HG03457 (cell line): ENCODE data around the gene PC.

Experiments
- ATAC-seq: cut with Tn5 transposase; IDR thresholded peaks from one replicate; pipeline ENCODE4 v1.9.1; 2021; ENCODE audit warnings: moderate number of reproducible peaks; ENCODE audit not compliant: unreplicated experiment

Gene PC

DNA sequence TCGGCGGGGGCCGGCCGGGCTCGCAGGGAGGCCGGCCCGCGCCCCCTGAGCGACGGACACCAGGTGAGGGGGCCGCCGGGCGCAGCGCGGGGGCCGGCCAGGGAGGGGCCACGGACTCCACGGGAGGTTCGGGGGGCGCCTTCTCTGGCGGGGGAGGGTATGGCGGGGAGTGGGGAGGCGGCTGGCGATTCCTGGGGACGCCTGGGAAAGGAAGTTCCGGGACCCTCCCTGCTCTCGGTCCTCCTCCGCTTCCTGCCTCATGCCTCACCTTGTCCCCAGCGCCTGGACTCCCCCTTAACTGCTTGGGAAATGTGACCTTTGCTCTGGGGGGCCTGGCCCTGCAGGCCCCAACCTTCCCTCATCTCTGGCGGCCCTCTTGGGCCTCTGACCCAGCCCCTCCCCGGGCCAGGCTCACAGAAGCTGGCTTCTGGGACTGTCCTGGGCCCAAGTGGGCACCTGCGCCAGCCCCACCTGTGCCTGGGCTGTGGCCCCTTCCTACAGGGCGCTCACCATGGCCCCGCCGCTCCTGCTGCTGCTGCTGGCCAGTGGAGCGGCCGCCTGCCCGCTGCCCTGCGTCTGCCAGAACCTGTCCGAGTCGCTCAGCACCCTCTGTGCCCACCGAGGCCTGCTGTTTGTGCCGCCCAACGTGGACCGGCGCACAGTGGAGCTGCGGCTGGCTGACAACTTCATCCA lies 100.8 kb downstream of the PC start:
- no peak for ATAC-seq

GRCh38 chr11:66856496-66857233 lies 101.5 kb downstream of the PC start, which contains the start of gene LRFN4:
LRFN4 (plus strand) TSS chr11:66857064; CDS start chr11:66857745, 681 bp downstream.
- no peak for ATAC-seq

- ATAC-seq, result no peak
Measured at GRCh38 chr11:66855574-66856495, 102.3 kb downstream of the PC start.

DNA sequence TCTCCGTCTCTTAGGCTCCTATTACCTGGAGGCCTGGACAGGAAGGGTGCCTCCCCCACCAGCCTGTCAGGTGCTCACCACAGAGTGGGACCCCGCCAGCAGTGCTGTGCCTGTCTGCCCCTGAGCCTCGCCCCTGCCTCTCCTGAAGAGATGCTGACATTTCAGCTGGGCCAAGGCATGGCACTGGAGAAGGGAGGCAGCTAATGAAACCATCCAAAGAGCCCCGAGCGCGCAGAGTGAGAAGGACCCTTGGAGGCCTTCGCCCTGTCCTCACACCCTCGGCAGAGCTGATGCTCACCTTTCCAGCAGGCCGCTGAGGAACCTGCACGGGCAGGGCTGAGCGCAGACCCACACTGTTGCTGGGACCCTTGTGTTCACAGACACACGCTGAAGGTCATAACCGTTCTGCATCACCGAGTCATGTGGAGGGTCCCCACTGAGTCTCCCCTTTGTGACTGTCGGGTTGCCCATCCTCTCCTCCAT lies 103.4 kb downstream of the PC start:
- ATAC-seq, result no peak

DNA sequence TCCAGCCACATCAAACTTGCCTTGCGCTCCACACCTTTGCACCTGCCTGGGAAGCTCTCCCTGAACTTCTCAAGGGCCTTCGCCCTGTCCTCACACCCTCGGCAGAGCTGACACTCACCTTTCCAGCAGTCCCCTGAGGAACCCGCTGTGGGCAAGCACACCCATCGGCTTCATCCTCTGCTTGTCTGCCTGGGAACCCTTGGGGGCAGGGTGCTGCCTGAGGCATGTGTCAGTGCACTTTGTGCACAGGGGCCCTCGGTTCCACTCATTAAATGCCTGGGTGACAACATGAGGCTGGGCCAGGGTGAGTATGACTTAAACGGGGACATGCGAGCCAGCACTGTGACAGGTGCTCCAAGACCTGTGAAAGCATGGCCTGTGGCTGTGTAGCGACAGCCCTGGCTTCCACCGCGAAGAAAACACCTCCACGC lies 103.9 kb downstream of the PC start:
- ATAC-seq, result no peak

GRCh38 chr11:66853242-66854229 lies 104.6 kb downstream of the PC start:
- ATAC-seq, result no peak

GRCh38 chr11:66852466-66853241 lies 105.5 kb downstream of the PC start:
- no peak for ATAC-seq

GRCh38 chr11:66851698-66852465 lies 106.3 kb downstream of the PC start:
- no peak for ATAC-seq

DNA sequence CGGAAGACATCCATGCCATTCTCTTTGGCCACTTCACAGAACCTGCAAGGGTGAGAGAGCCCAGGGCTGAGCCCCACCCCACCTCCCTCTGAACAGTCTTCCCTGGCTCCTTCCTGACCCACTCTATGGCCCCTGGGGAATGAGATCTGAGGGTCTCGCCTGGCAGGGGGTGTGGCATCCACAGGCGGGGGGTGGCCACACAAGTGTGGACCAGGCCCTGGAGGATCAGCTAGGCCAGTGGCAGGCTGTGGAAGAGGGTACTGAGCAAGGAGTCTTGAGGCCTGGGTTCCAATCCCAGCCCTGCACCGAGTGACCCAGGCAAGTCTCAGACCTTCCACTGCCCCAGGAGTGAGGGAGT lies 107.0 kb downstream of the PC start:
- ATAC-seq, result no peak

DNA sequence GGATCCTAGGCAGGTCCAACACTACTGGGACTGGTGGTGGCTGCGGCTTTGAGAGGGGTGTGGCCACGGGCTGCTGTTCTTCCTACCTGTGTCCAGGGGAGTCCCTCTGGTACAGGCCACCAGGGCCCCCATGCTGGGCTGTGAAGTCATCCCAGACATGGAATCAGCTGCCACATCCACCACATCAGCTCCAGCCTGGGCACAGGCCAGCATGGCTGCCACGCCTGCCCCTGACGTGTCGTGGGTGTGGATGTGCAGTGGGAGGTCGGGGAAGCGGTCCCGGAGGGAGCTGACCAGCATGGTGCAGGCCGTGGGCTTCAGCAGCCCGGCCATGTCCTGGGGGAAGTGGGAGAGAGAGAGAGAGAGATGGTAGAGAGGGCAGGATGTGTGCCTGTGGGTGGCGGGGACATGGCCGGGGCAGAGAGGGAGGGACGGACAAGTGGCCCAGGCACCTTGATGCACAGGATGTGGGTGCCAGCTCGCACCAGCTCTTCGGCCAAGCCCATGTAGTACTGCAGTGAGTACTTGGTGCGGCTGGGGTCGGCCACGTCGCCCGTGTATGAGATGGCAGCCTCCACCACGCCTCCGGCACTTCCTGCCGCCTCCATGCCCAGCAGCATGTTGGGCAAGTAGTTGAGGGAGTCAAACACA lies 107.5 kb downstream of the PC start:
- no peak for ATAC-seq

DNA sequence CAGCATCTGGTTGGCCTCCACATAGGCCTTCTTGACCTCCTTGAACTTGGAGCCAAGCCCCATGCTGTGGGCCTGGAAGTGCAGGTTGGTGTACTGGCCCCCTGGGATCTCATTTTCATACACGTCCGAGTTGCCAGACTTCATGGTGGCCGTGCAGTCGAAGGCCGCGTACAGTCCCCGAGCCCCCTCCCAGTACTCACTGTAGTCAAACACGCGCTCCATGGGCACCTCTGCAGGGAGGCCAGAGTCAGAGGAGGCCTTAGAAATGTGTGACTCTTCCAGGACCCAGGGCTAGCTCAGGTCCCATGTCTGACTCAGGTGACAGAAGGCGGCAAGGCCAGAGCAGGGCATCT lies 108.0 kb downstream of the PC start:
- no peak for ATAC-seq

- no peak for ATAC-seq
Measured at GRCh38 chr11:66849501-66850234, 108.5 kb downstream of the PC start.

DNA sequence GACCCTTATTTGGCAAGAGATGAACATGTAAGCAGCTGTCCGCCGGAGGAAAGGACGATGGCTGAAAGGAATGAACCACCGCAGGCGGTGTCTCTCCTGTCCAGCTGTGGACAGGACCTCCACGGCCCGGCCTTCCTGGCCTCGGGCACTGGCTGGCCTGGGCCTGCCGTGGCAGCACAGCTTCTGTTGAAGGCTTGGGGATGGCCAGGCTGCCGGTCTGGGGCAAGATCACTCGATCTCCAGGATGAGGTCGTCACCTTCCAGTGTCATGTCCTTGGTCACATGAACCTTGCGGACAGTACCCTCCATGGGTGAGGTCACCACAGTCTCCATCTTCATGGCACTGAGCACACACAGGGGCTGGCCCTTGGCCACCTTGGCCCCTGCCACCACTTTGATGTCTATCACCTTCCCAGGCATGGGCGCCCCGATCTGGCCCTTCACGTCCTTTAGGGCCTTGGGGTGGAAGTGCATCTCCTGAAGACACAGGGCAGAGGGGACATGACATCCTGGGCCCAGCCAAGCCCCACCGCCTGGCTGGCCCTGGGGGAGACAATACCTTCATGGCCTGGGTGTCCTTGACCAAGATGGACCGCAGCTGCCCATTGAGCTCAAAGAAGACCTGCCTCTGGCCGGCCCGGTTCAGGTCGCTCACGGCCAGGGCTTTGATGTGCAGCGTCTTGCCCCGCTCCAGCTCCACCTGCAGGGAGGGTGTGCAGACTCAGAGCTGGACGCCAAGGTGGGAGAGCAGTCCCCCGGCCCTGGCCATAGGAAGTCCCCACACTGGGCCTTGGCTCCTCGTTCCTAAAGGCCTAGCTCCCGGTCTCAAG lies 109.3 kb downstream of the PC start:
- ATAC-seq, result no peak

- ATAC-seq, result no peak
Measured at GRCh38 chr11:66847461-66848232, 110.5 kb downstream of the PC start.

DNA sequence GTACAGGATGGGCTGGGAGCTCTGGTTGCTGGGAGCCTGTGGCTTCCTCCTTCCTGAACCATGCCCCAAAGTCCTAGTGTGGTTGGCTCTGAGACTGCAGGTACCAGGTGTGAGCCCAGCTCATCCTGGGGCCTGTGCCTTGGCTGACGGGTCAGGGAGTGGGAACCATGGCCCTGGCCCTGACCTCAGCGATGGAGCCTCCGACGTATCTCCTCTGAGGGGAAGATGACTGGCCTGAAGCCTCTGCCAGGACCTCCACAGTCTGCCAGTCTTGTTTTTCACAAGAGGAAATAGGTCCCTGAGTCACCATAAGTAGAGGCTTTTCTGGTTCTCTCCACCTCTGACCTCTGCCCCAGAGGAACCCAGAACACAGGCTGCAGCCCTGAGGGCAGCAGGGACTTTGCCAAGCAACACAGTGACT lies 111.5 kb downstream of the PC start:
- no peak for ATAC-seq

DNA sequence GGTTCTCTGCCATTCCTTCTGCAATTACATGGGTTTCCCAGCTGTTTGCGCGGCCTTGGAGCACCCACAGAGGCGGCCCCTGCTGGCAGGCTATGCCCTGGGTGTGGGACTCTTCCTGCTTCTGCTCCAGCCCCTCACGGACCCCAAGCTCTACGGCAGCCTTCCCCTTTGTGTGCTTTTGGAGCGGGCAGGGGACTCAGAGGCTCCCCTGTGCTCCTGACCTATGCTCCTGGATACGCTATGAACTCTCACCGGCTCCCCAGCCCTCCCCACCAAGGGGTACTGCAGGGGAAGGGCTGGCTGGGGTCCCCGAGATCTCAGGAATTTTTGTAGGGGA lies 112.3 kb downstream of the PC start:
- no peak for ATAC-seq
